Iris pigment epithelial cell (primary cell): Measurements from ENCODE around the gene GALNT2.

Experiments
- DNase-seq: peaks from one replicate; pipeline ENCODE4 v3.0.0-alpha.2; 2011; ENCODE audit warnings: low read depth

Gene GALNT2

GRCh38 chr1:230261928-230262650 is 195.1 kb downstream of the GALNT2 start:
- no peak for DNase-seq

- no peak for DNase-seq
Observed at GRCh38 chr1:230262867-230263567, 196.0 kb downstream of the GALNT2 start.

- DNase-seq, result no peak
Observed at GRCh38 chr1:230263568-230264195, 196.6 kb downstream of the GALNT2 start.

- DNase-seq, result no peak
Observed at GRCh38 chr1:230264342-230264741, 197.3 kb downstream of the GALNT2 start.

- DNase-seq, result no peak
Observed at GRCh38 chr1:230265200-230266115, 198.4 kb downstream of the GALNT2 start.

- no peak for DNase-seq
Observed at GRCh38 chr1:230266456-230266855, 199.4 kb downstream of the GALNT2 start.

- no peak for DNase-seq
Observed at GRCh38 chr1:230267338-230268065, 200.5 kb downstream of the GALNT2 start.

- DNase-seq, result peak; percentile 76
Observed at GRCh38 chr1:230268371-230269170, 201.5 kb downstream of the GALNT2 start.

GRCh38 chr1:230270185-230270558 is 203.1 kb downstream of the GALNT2 start:
- no peak for DNase-seq

GRCh38 chr1:230270559-230271281 is 203.7 kb downstream of the GALNT2 start:
- peak; percentile 45 for DNase-seq

GRCh38 chr1:230271300-230272035 is 204.4 kb downstream of the GALNT2 start:
- no peak for DNase-seq

GRCh38 chr1:230272557-230272956 is 205.5 kb downstream of the GALNT2 start:
- DNase-seq, result no peak

- DNase-seq, result no peak
Observed at GRCh38 chr1:230273141-230273710, 206.2 kb downstream of the GALNT2 start.

GRCh38 chr1:230274254-230274653 is 207.2 kb downstream of the GALNT2 start:
- DNase-seq, result no peak

- no peak for DNase-seq
Observed at GRCh38 chr1:230276401-230276800, 209.4 kb downstream of the GALNT2 start.

GRCh38 chr1:230277201-230278025 is 210.4 kb downstream of the GALNT2 start:
- DNase-seq, result no peak

GRCh38 chr1:230278376-230278775 is 211.3 kb downstream of the GALNT2 start:
- DNase-seq, result no peak
